H1 (cell line): ENCODE results near the gene KCNMA1. TPM values are rescaled to one million over a fixed set of nuclear protein-coding genes. Genes with fewer than 3 reads are reported as not detected.

Experiments
- CTCF ChIA-PET: fragments of 300-600 bp; sonication (Branson Sonifier 250); formaldehyde crosslinking; loops from one replicate; lab custom pipeline; 2021; ENCODE audit not compliant: partially characterized antibody; lab: Charles Lee
- POLR2A ChIA-PET: fragments of 300-600 bp; sonication (Branson Sonifier 250); formaldehyde crosslinking; loops from one replicate; lab custom pipeline; 2021; ENCODE audit warnings: inconsistent platforms; ENCODE audit not compliant: partially characterized antibody; lab: Charles Lee
- DNase-seq, 2 experiments: peaks; one replicate each; pipeline versions ENCODE4 v3.0.0 to v3.0.0-alpha.2; 2010 to 2022; ENCODE audit warnings: low spot score in 2 of 2, low read depth in 1 of 2, mixed read lengths in 1 of 2
- FAIRE-seq: peaks from 2 replicates; lab custom pipeline; 2011; peaks lifted over from hg19 to GRCh38; lab: Jason Lieb, UNC
- H2AFZ ChIP-seq: 2 replicates; pipeline ENCODE4 v1.8.1; 2012; ENCODE audit warnings: low read length, inconsistent platforms
- H2AK5ac ChIP-seq: 2 replicates; pipeline ENCODE4 v1.6.1; 2013; ENCODE audit warnings: low read depth, low read length
- H2BK120ac ChIP-seq: replicated peaks from 2 replicates; pipeline ENCODE3; 2013; ENCODE audit warnings: low read depth, low read length, inconsistent platforms
- H2BK12ac ChIP-seq: 2 replicates; pipeline ENCODE4 v1.6.1; 2013; ENCODE audit warnings: low read depth, low read length
- H2BK15ac ChIP-seq: 2 replicates; pipeline ENCODE4 v1.6.1; 2013; ENCODE audit warnings: low read length
- H2BK20ac ChIP-seq: 2 replicates; pipeline ENCODE4 v1.6.1; 2013; ENCODE audit warnings: low read length
- H2BK5ac ChIP-seq: 2 replicates; pipeline ENCODE4 v1.6.1; 2013; ENCODE audit warnings: low read depth, low read length
- H3K14ac ChIP-seq: 2 replicates; pipeline ENCODE4 v1.6.1; 2013; ENCODE audit warnings: inconsistent platforms; ENCODE audit not compliant: insufficient read length
- H3K18ac ChIP-seq: 2 replicates; pipeline ENCODE4 v1.6.1; 2013; ENCODE audit warnings: low read length; ENCODE audit errors: extremely low read depth
- H3K23ac ChIP-seq: 2 replicates; pipeline ENCODE4 v1.6.1; 2013; ENCODE audit warnings: inconsistent platforms; ENCODE audit not compliant: insufficient read length
- H3K23me2 ChIP-seq: 2 replicates; pipeline ENCODE4 v1.6.1; 2013; ENCODE audit warnings: low read depth, low read length
- H3K27ac ChIP-seq: 2 replicates; pipeline ENCODE4 v1.6.1; 2011; ENCODE audit warnings: low read depth, low read length, inconsistent platforms
- H3K27me3 ChIP-seq, 4 experiments: replicated peaks in 1 of 4; 1 replicate in 1 of 4; 2 replicates in 3 of 4; pipeline versions ENCODE4 v1.6.1 to v1.8.1; 2011 to 2013; ENCODE audit warnings: low read length in 3 of 4, mild to moderate bottlenecking in 3 of 4, inconsistent platforms in 2 of 4, mixed read lengths in 2 of 4, moderate library complexity in 1 of 4; ENCODE audit not compliant: control insufficient read depth in 3 of 4, insufficient read depth in 3 of 4; ENCODE audit errors: extremely low read depth in 1 of 4
- H3K36me3 ChIP-seq, 4 experiments: 2 replicates each; pipeline versions ENCODE4 v1.6.1 to v1.8.1; 2011 to 2013; ENCODE audit warnings: mild to moderate bottlenecking in 4 of 4, low read length in 3 of 4, moderate library complexity in 2 of 4, control low read depth in 1 of 4, inconsistent platforms in 1 of 4; ENCODE audit not compliant: insufficient read depth in 4 of 4, control insufficient read depth in 2 of 4
- H3K4ac ChIP-seq: replicated peaks from 2 replicates; pipeline ENCODE3; 2013; ENCODE audit warnings: low read length, low read depth, mixed read lengths, inconsistent platforms; ENCODE audit not compliant: insufficient read length
- H3K4me1 ChIP-seq, 4 experiments: replicated peaks in 1 of 4; 1 replicate in 1 of 4; 2 replicates in 3 of 4; pipeline versions ENCODE4 v1.6.1 to v1.8.1; 2011 to 2013; ENCODE audit warnings: low read length in 3 of 4, inconsistent platforms in 2 of 4, mixed read lengths in 1 of 4; ENCODE audit not compliant: insufficient read depth in 4 of 4, control insufficient read depth in 3 of 4
- H3K4me2 ChIP-seq, 2 experiments: 2 replicates each; pipeline versions ENCODE4 v1.6.1 to v1.8.1; 2011 to 2013; ENCODE audit warnings: low read depth in 2 of 2, low read length in 2 of 2, control low read depth in 1 of 2, inconsistent platforms in 1 of 2, mild to moderate bottlenecking in 1 of 2; ENCODE audit not compliant: insufficient read depth in 1 of 2
- H3K4me3 ChIP-seq, 4 experiments: fragments of 200-600, 300-600 bp in 1 of 4; sonication (generic), shearing (Covaris generic), sonication (Bioruptor Twin) in 1 of 4; 2 replicates each; pipeline versions ENCODE4 v1.5.1 to v1.8.1; 2011 to 2016; ENCODE audit warnings: low read length in 4 of 4, low read depth in 3 of 4, control low read depth in 2 of 4, inconsistent platforms in 2 of 4, mild to moderate bottlenecking in 2 of 4, mixed read lengths in 1 of 4, moderate library complexity in 1 of 4; ENCODE audit not compliant: insufficient read depth in 2 of 4; ENCODE audit errors: extremely low read depth in 1 of 4
- H3K56ac ChIP-seq: replicated peaks from 2 replicates; pipeline ENCODE3; 2013; ENCODE audit warnings: low read depth, mild to moderate bottlenecking, mixed read lengths, low read length, inconsistent platforms; ENCODE audit not compliant: insufficient read length
- H3K79me1 ChIP-seq: 2 replicates; pipeline ENCODE4 v1.6.1; 2013; ENCODE audit warnings: low read depth, low read length, control low read depth
- H3K79me2 ChIP-seq, 2 experiments: 2 replicates each; pipeline versions ENCODE4 v1.6.1 to v1.8.1; 2012 to 2013; ENCODE audit warnings: low read length in 2 of 2, mild to moderate bottlenecking in 2 of 2, inconsistent platforms in 1 of 2; ENCODE audit not compliant: insufficient read depth in 2 of 2, control insufficient read depth in 1 of 2
- H3K9ac ChIP-seq, 4 experiments: replicated peaks in 1 of 4; 1 replicate in 1 of 4; 2 replicates in 3 of 4; pipeline versions ENCODE4 v1.6.1 to v1.8.1; 2011 to 2013; ENCODE audit warnings: low read depth in 3 of 4, low read length in 3 of 4, control low read depth in 2 of 4, mild to moderate bottlenecking in 2 of 4, moderate library complexity in 2 of 4, inconsistent platforms in 1 of 4; ENCODE audit errors: extremely low read depth in 1 of 4
- H3K9me3 ChIP-seq, 2 experiments: 2 replicates each; pipeline versions ENCODE4 v1.6.1 to v1.8.1; 2012 to 2013; ENCODE audit warnings: mild to moderate bottlenecking in 2 of 2, moderate library complexity in 2 of 2, control low read depth in 1 of 2, inconsistent platforms in 1 of 2, low read depth in 1 of 2, low read length in 1 of 2, mixed read lengths in 1 of 2; ENCODE audit not compliant: insufficient read depth in 2 of 2
- H4K20me1 ChIP-seq, 2 experiments: replicated peaks in 1 of 2; 2 replicates each; pipeline versions ENCODE3 to v1.8.1; 2011 to 2013; ENCODE audit warnings: inconsistent platforms in 2 of 2, low read length in 2 of 2, mild to moderate bottlenecking in 1 of 2; ENCODE audit not compliant: insufficient read depth in 2 of 2, control insufficient read depth in 1 of 2
- H4K5ac ChIP-seq: 2 replicates; pipeline ENCODE4 v1.6.1; 2013; ENCODE audit warnings: low read length, low read depth, mixed read lengths, inconsistent platforms; ENCODE audit not compliant: insufficient read length
- H4K8ac ChIP-seq: 2 replicates; pipeline ENCODE4 v1.8.0; 2013; ENCODE audit warnings: mild to moderate bottlenecking, moderate library complexity, low read length, inconsistent platforms; ENCODE audit not compliant: insufficient read depth; ENCODE audit errors: extremely low read depth
- H4K91ac ChIP-seq: replicated peaks from 2 replicates; pipeline ENCODE3; 2013; ENCODE audit warnings: low read length, mixed read lengths, inconsistent platforms; ENCODE audit not compliant: insufficient read length
- POLR2AphosphoS5 ChIP-seq: IDR thresholded peaks from 2 replicates; pipeline ENCODE4 v1.6.1; 2011; ENCODE audit warnings: low read depth, low read length
- WGBS, 2 experiments: shearing (Covaris generic) in 1 of 2; methylation state at CpG; one replicate each; pipeline versions ENCODE4 v1.1.6 to v1.1.7; 2013 to 2015; ENCODE audit warnings: low lambda C conversion rate in 2 of 2, mixed read lengths in 2 of 2, inconsistent platforms in 1 of 2, low coverage in 1 of 2, missing lambda C conversion rate in 1 of 2; ENCODE audit not compliant: insufficient replicate concordance in 2 of 2, insufficient coverage in 1 of 2, insufficient read length in 1 of 2; ENCODE audit errors: extremely low coverage in 1 of 2, missing lambda C conversion rate in 1 of 2; 5-methylcytosine and 5-hydroxymethylcytosine counted together
- polyA plus RNA-seq, 7 experiments: library from polyadenylated mRNA; depleted of rRNA in 3 of 7; stranded (reverse) in 5 of 7; unstranded in 2 of 7; fragments of >200 nt in 5 of 7; fragments of 200-250 nt in 2 of 7; gene quantifications; 1 replicate in 5 of 7; 2 replicates in 1 of 7; 4 replicates in 1 of 7; pipeline versions ENCODE4 v1.2.1 to v1.2.3, GENCODE V29; 2011 to 2013; ENCODE audit warnings: missing spikeins in 2 of 7, mixed read lengths in 2 of 7
- total RNA-seq: library from RNA; stranded (reverse); fragmentation: NEBNext Ultra II Directional; extraction: Animal tissue kit (Norgen Biotek cat#: 25700); gene quantifications from 2 replicates; pipeline ENCODE4 v1.2.1, GENCODE V29; 2021

Gene KCNMA1
- total and polyA plus RNA-seq, 2 of the 8 experiments (the other 6 are each of a cell fraction or from before 2014, with no cell fraction given), result 10.2 to 11.1 TPM

DNA sequence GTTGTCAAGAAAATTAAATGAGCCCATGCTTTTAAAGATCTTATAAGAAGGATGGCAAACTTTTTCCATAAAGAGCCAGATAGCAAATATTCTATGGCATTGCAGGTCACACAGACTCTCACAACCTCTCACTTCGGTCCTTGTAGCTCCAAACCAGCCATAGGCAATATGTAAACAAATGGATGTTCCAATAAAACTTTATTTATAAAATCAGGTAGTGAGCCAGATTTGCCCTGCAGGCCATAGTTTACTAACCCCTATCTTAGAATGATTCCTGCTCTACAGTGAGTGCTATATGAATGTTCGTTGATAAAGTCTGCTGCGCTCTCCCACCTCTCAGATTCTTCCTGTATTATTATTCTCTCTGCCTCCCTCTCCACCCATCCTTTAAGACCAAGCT is 177.7 kb downstream of the KCNMA1 start:
- no peaks in the 10 kb centered on the region for H3K36me3 ChIP-seq
- no peak overlapping the region for H2AK5ac ChIP-seq
- H4K5ac ChIP-seq, result no peak overlapping the region
- no peak overlapping the region for H2BK15ac ChIP-seq
- no peak overlapping the region for H3K27ac ChIP-seq
- no peak overlapping the region for H2BK12ac ChIP-seq
- no peak overlapping the region for H3K14ac ChIP-seq
- no peak overlapping the region for H3K9ac ChIP-seq
- peaks cover 0 to 1% (median 0%) of the 10 kb centered on the region in 4 experiments; a peak in 1 of 7 replicates for H3K27me3 ChIP-seq
- H3K79me1 ChIP-seq, result peaks cover 4% of the 10 kb centered on the region; the same call in 1 of the 2 replicates
- H3K56ac ChIP-seq, result no peak overlapping the region
- H3K4me1 ChIP-seq, result peaks cover 0 to 4% (median 0%) of the 10 kb centered on the region in 4 experiments; a peak in 4 of 7 replicates
- no peak overlapping the region for H3K23ac ChIP-seq
- DNase-seq (no peak), FAIRE-seq (no peak)
- H4K20me1 ChIP-seq, result no peaks in the 10 kb centered on the region
- ChIA-PET CTCF (interaction anchor here (1.2 to 2.4 kb wide), 4 partner anchors 16 to 286 kb away, joined by 3 to 7 read pairs (median 4); no protein-coding TSS in a partner anchor), POLR2A (no interaction called here)
- H3K4me3 ChIP-seq, result no peak overlapping the region
- H3K79me2 ChIP-seq, result no peaks in the 10 kb centered on the region
- no peak overlapping the region for H2BK5ac ChIP-seq
- no peak overlapping the region for H2BK20ac ChIP-seq
- H3K4ac ChIP-seq, result no peak overlapping the region
- H4K91ac ChIP-seq, result no peak overlapping the region
- no peak overlapping the region for H2AFZ ChIP-seq
- H3K9me3 ChIP-seq, result no peaks in the 10 kb centered on the region
- H2BK120ac ChIP-seq, result no peak overlapping the region
- no peak overlapping the region for H3K18ac ChIP-seq
- WGBS, 2 experiments, result 87% methylated on average over 3 of the region's 3 CpGs; no CpG with 5 or more reads in 1 of the 2 experiments
- peaks cover 3% of the 10 kb centered on the region; the same call in 1 of the 2 replicates for H3K23me2 ChIP-seq
- no peak overlapping the region for H3K4me2 ChIP-seq
- no peak overlapping the region for H4K8ac ChIP-seq
- no peak for TF ChIP-seq POLR2AphosphoS5
